ENCODE measurements around the gene EIF2S1.

EIF2S1 gene

GRCh38 chr14:67385120-67385519 is 25.0 kb downstream of the EIF2S1 start:
- Mint-ChIP-seq H3K4me1 (no peaks in the 10 kb centered on the region), H3K4me3 (no peak overlapping the region), H3K27me3 (ENCODE audit: low read depth) (no peaks in the 10 kb centered on the region), H3K27ac (no peak overlapping the region), H3K36me3 (ENCODE audit: low read depth) (peaks cover 48% of the 10 kb centered on the region), H3K9me3 (no peaks in the 10 kb centered on the region)
- TF ChIP-seq, protein P1, sequence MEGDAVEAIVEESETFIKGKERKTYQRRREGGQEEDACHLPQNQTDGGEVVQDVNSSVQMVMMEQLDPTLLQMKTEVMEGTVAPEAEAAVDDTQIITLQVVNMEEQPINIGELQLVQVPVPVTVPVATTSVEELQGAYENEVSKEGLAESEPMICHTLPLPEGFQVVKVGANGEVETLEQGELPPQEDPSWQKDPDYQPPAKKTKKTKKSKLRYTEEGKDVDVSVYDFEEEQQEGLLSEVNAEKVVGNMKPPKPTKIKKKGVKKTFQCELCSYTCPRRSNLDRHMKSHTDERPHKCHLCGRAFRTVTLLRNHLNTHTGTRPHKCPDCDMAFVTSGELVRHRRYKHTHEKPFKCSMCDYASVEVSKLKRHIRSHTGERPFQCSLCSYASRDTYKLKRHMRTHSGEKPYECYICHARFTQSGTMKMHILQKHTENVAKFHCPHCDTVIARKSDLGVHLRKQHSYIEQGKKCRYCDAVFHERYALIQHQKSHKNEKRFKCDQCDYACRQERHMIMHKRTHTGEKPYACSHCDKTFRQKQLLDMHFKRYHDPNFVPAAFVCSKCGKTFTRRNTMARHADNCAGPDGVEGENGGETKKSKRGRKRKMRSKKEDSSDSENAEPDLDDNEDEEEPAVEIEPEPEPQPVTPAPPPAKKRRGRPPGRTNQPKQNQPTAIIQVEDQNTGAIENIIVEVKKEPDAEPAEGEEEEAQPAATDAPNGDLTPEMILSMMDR (IDR thresholded peaks at IDR 0.05; ENCODE audit: unreplicated experiment in 3 of 3), result no peak

DNA sequence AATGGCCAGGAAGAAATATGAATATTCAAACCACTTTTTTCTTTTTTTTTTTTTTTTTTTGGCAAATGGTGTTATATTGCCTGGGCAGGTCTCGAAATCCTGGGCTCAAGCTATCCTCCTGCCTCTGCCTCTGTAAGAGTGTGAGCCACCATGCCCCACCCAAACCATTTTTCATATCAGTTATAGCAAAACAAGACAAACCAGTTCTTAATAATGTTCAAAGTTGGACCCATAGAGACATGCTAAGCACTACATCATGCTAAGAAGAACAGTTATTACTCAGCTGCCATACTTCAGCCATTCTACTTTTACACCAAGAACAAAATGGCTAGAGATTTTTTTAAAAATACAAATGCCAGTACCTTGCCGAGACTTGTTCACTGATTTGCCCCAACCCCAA is 25.5 kb downstream of the EIF2S1 start:
- H3K9me3 Mint-ChIP-seq, result no peaks in the 10 kb centered on the region
- H3K27ac Mint-ChIP-seq, result no peak overlapping the region
- TF ChIP-seq, protein P1 (IDR thresholded peaks at IDR 0.05; ENCODE audit: unreplicated experiment in 3 of 3), result no peak
- no peaks in the 10 kb centered on the region for H3K27me3 Mint-ChIP-seq (ENCODE audit: low read depth)
- no peaks in the 10 kb centered on the region for H3K4me1 Mint-ChIP-seq
- no peak overlapping the region for H3K4me3 Mint-ChIP-seq
- peaks cover 43% of the 10 kb centered on the region for H3K36me3 Mint-ChIP-seq (ENCODE audit: low read depth)

GRCh38 chr14:67387195-67387594 is 27.1 kb downstream of the EIF2S1 start:
- Mint-ChIP-seq H3K27me3 (ENCODE audit: low read depth) (no peaks in the 10 kb centered on the region), H3K9me3 (no peaks in the 10 kb centered on the region), H3K27ac (no peak overlapping the region), H3K4me1 (no peaks in the 10 kb centered on the region), H3K4me3 (no peak overlapping the region), H3K36me3 (ENCODE audit: low read depth) (peaks cover 32% of the 10 kb centered on the region)
- TF ChIP-seq, protein P1 (IDR thresholded peaks at IDR 0.05; ENCODE audit: unreplicated experiment in 3 of 3), result no peak

- no peaks in the 10 kb centered on the region for H3K27me3 Mint-ChIP-seq (ENCODE audit: low read depth)
- no peak overlapping the region for H3K4me3 Mint-ChIP-seq
- H3K27ac Mint-ChIP-seq, result no peak overlapping the region
- H3K9me3 Mint-ChIP-seq, result no peaks in the 10 kb centered on the region
- TF ChIP-seq, protein P1 (IDR thresholded peaks at IDR 0.05; ENCODE audit: unreplicated experiment in 3 of 3), result no peak
- no peaks in the 10 kb centered on the region for H3K4me1 Mint-ChIP-seq
- H3K36me3 Mint-ChIP-seq (ENCODE audit: low read depth), result peaks cover 17% of the 10 kb centered on the region
Observed at GRCh38 chr14:67389275-67389674, 29.1 kb downstream of the EIF2S1 start.

- H3K27ac Mint-ChIP-seq, result no peak overlapping the region
- no peaks in the 10 kb centered on the region for H3K4me1 Mint-ChIP-seq
- no peaks in the 10 kb centered on the region for H3K27me3 Mint-ChIP-seq (ENCODE audit: low read depth)
- TF ChIP-seq, protein P1 (IDR thresholded peaks at IDR 0.05; ENCODE audit: unreplicated experiment in 3 of 3), result no peak
- H3K36me3 Mint-ChIP-seq (ENCODE audit: low read depth), result peaks cover 12% of the 10 kb centered on the region
- H3K9me3 Mint-ChIP-seq, result no peaks in the 10 kb centered on the region
- H3K4me3 Mint-ChIP-seq, result no peak overlapping the region
Observed at GRCh38 chr14:67389811-67390534, 29.8 kb downstream of the EIF2S1 start.

- H3K36me3 Mint-ChIP-seq (ENCODE audit: low read depth), result peaks cover 5% of the 10 kb centered on the region
- H3K27ac Mint-ChIP-seq, result no peak overlapping the region
- no peaks in the 10 kb centered on the region for H3K27me3 Mint-ChIP-seq (ENCODE audit: low read depth)
- no peak overlapping the region for H3K4me3 Mint-ChIP-seq
- TF ChIP-seq, protein P1 (IDR thresholded peaks at IDR 0.05; ENCODE audit: unreplicated experiment in 3 of 3), result no peak
- no peaks in the 10 kb centered on the region for H3K9me3 Mint-ChIP-seq
- H3K4me1 Mint-ChIP-seq, result no peaks in the 10 kb centered on the region
Observed at GRCh38 chr14:67391268-67391667, 31.1 kb downstream of the EIF2S1 start.

All from nephron (organoid).